Coronary artery (tissue), 2 donors: ENCODE data around the gene OR2H2.

Experiments
- DNase-seq: peaks from one replicate; pipeline ENCODE4 v3.0.0-alpha.2; 2017; ENCODE audit warnings: low spot score
- H3K27ac ChIP-seq, 2 donors: fragments of 200-600 bp; sonication (generic); one replicate each; pipeline ENCODE4 v1.5.1; 2016 to 2019
- H3K4me3 ChIP-seq: fragments of 200-600 bp; sonication (generic); 2 replicates; pipeline ENCODE4 v1.5.1; 2016; ENCODE audit warnings: mild to moderate bottlenecking, moderate library complexity
- TF ChIP-seq, protein P1 (sequence below): fragments of 200-600 bp; sonication (generic); IDR thresholded peaks from one replicate; pipeline ENCODE4 v1.5.1; 2019; ENCODE audit warnings: antibody characterized with exemption

Gene OR2H2

GRCh38 chr6:29564875-29565274 is 20.0 kb upstream of the OR2H2 start:
- H3K27ac ChIP-seq: no peak overlapping the region
- H3K4me3 ChIP-seq: no peak overlapping the region
- TF ChIP-seq, protein P1, sequence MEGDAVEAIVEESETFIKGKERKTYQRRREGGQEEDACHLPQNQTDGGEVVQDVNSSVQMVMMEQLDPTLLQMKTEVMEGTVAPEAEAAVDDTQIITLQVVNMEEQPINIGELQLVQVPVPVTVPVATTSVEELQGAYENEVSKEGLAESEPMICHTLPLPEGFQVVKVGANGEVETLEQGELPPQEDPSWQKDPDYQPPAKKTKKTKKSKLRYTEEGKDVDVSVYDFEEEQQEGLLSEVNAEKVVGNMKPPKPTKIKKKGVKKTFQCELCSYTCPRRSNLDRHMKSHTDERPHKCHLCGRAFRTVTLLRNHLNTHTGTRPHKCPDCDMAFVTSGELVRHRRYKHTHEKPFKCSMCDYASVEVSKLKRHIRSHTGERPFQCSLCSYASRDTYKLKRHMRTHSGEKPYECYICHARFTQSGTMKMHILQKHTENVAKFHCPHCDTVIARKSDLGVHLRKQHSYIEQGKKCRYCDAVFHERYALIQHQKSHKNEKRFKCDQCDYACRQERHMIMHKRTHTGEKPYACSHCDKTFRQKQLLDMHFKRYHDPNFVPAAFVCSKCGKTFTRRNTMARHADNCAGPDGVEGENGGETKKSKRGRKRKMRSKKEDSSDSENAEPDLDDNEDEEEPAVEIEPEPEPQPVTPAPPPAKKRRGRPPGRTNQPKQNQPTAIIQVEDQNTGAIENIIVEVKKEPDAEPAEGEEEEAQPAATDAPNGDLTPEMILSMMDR: no peak
- no peak for DNase-seq

- TF ChIP-seq, protein P1: no peak
- H3K27ac ChIP-seq: no peak overlapping the region
- no peak overlapping the region for H3K4me3 ChIP-seq
- no peak for DNase-seq
Measured at GRCh38 chr6:29566856-29567255, 18.1 kb upstream of the OR2H2 start.

GRCh38 chr6:29567541-29567940 is 17.4 kb upstream of the OR2H2 start:
- no peak overlapping the region for H3K4me3 ChIP-seq
- TF ChIP-seq, protein P1: no peak
- DNase-seq: no peak
- no peak overlapping the region for H3K27ac ChIP-seq

DNA sequence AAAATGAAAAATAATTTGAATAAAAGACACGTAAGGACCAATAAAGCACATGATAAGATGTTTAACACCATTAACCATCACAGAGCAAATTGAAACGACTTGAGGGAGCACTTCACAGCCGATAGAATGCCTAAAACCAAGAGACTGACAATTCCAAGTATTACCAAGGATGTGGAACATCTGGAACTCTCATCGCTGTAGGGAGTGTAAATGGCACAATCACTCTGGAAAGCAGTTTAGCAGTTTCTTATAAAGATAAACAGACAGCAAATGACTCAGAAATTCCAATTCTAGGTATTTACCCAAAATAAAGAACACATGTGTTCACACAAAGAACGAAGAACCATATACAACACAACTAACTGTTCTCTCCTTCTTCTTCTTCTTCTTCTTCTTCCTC is 16.9 kb upstream of the OR2H2 start:
- H3K4me3 ChIP-seq: no peak overlapping the region
- TF ChIP-seq, protein P1: no peak
- DNase-seq: no peak
- H3K27ac ChIP-seq: no peak overlapping the region

- H3K4me3 ChIP-seq: no peak overlapping the region
- DNase-seq: no peak
- no peak overlapping the region for H3K27ac ChIP-seq
- TF ChIP-seq, protein P1: no peak
Measured at GRCh38 chr6:29576056-29576455, 8.9 kb upstream of the OR2H2 start.

DNA sequence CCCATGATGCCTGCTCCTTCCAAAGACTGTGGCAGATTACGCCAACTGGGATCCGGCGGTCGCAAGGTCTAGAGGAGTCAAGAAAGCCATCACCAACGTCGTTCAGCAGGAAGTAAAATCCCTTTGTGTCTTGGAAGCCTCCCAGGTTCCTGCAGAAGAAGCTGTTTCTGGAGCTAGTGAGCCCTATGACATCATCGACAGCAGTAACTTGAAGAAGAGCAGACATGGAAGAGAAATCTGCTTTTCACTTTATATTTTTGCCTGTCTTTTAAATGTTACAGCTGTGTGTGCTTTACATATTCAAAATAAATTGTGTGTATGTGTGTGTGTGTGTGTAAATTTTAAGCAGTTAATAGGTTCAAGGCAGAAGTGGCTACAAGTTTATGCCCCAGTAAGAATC is 7.4 kb upstream of the OR2H2 start:
- DNase-seq: no peak
- Histone ChIP-seq H3K27ac (no peak overlapping the region), H3K4me3 (no peak overlapping the region)
- TF ChIP-seq, protein P1: no peak

GRCh38 chr6:29589423-29590048 is 4.6 kb downstream of the OR2H2 start:
- DNase-seq: no peak
- TF ChIP-seq, protein P1: peak; percentile 86

More at GRCh38 chr6:29589423-29590048, 4.6 kb downstream of the OR2H2 start:
- Histone ChIP-seq H3K4me3 (no peak overlapping the region), H3K27ac (no peak overlapping the region)
